HepG2 (cell line): ENCODE measurements around the gene RIPK3. TPM values are rescaled to one million over a fixed set of nuclear protein-coding genes. Genes with fewer than 3 reads are reported as not detected.

Experiments
- CENPX ChIP-seq: sonication (generic); formaldehyde crosslinking; IDR thresholded peaks from 2 replicates; pipeline ENCODE4 v1.9.0; 2021; ENCODE audit warnings: mild to moderate bottlenecking, missing genetic modification reagents, moderate library complexity
- CHCHD3 ChIP-seq: sonication (generic); formaldehyde crosslinking; IDR thresholded peaks from 2 replicates; pipeline ENCODE4 v1.8.0; 2022; ENCODE audit warnings: mild to moderate bottlenecking, missing genetic modification reagents, moderate library complexity
- FIP1L1 ChIP-seq: fragments of 200-400 bp; formaldehyde crosslinking; IDR thresholded peaks from 2 replicates; pipeline ENCODE4 v1.6.1; 2018; ENCODE audit warnings: low read depth, mild to moderate bottlenecking, low read length, moderate library complexity, borderline replicate concordance; ENCODE audit not compliant: insufficient read depth
- HMGA1 ChIP-seq: sonication (generic); formaldehyde crosslinking; conservative IDR thresholded peaks from 2 replicates; pipeline ENCODE4 v1.4.0; 2020; ENCODE audit warnings: missing genetic modification reagents
- HNRNPLL ChIP-seq: fragments of 200-400 bp; formaldehyde crosslinking; IDR thresholded peaks from 2 replicates; pipeline ENCODE4 v1.6.1; 2017; ENCODE audit warnings: mild to moderate bottlenecking, low read depth, low read length; ENCODE audit not compliant: poor library complexity, severe bottlenecking
- IRX3 ChIP-seq: sonication (generic); formaldehyde crosslinking; IDR thresholded peaks from 2 replicates; pipeline ENCODE4 v1.8.1; 2023; ENCODE audit warnings: mild to moderate bottlenecking, low read depth, missing genetic modification reagents, borderline replicate concordance
- JDP2 ChIP-seq: sonication (generic); formaldehyde crosslinking; IDR thresholded peaks from 2 replicates; pipeline ENCODE4 v1.8.1; 2022; ENCODE audit warnings: missing genetic modification reagents, borderline replicate concordance
- KDM4B ChIP-seq: sonication (generic); formaldehyde crosslinking; IDR thresholded peaks from 2 replicates; pipeline ENCODE4 v1.4.0; 2020; ENCODE audit warnings: missing genetic modification reagents
- MIER2 ChIP-seq: IDR thresholded peaks from 2 replicates; pipeline ENCODE4 v1.6.1; 2016; ENCODE audit warnings: missing biosample characterization, missing genetic modification reagents
- MIER3 ChIP-seq: IDR thresholded peaks from 2 replicates; pipeline ENCODE4 v1.6.1; 2016; ENCODE audit warnings: missing compliant biosample characterization, borderline replicate concordance
- NFE2L1 ChIP-seq: sonication (generic); formaldehyde crosslinking; IDR thresholded peaks from 2 replicates; pipeline ENCODE4 v1.4.0; 2020; ENCODE audit warnings: missing genetic modification reagents, mild to moderate bottlenecking, borderline replicate concordance
- NFIC ChIP-seq: IDR thresholded peaks from 2 replicates; pipeline ENCODE4 v1.6.1; 2012; ENCODE audit warnings: mild to moderate bottlenecking, low read length, inconsistent platforms
- PBX2 ChIP-seq: IDR thresholded peaks from 2 replicates; pipeline ENCODE4 v1.6.1; 2016; ENCODE audit warnings: control low read depth
- SP4 ChIP-seq: sonication (generic); formaldehyde crosslinking; IDR thresholded peaks from 2 replicates; pipeline ENCODE4 v1.8.1; 2023; ENCODE audit warnings: mild to moderate bottlenecking, missing genetic modification reagents
- TBX2 ChIP-seq: sonication (generic); formaldehyde crosslinking; IDR thresholded peaks from 2 replicates; pipeline ENCODE4 v1.5.0; 2020; ENCODE audit warnings: missing genetic modification reagents, mild to moderate bottlenecking, borderline replicate concordance
- ZNF124 ChIP-seq: sonication (generic); formaldehyde crosslinking; IDR thresholded peaks from 2 replicates; pipeline ENCODE4 v1.4.0; 2020; ENCODE audit warnings: missing genetic modification reagents
- ZNF205 ChIP-seq: IDR thresholded peaks from 2 replicates; pipeline ENCODE4 v1.6.1; 2018; ENCODE audit warnings: missing biosample characterization, missing genetic modification reagents
- ZNF225 ChIP-seq: sonication (generic); formaldehyde crosslinking; IDR thresholded peaks from 2 replicates; pipeline ENCODE4 v1.4.0; 2020; ENCODE audit warnings: mild to moderate bottlenecking, missing genetic modification reagents
- ZNF280B ChIP-seq: sonication (generic); formaldehyde crosslinking; IDR thresholded peaks from 2 replicates; pipeline ENCODE4 v1.5.0; 2020; ENCODE audit warnings: missing genetic modification reagents, mild to moderate bottlenecking, borderline replicate concordance
- ZNF639 ChIP-seq: conservative IDR thresholded peaks from 2 replicates; pipeline ENCODE4 v1.6.1; 2018; ENCODE audit warnings: missing genetic modification reagents
- ZNF7 ChIP-seq: IDR thresholded peaks from 2 replicates; pipeline ENCODE4 v1.6.1; 2016; ENCODE audit warnings: missing biosample characterization, missing genetic modification reagents
- ZSCAN5A ChIP-seq: sonication (generic); formaldehyde crosslinking; IDR thresholded peaks from 2 replicates; pipeline ENCODE4 v1.8.0; 2022; ENCODE audit warnings: mild to moderate bottlenecking, missing genetic modification reagents, borderline replicate concordance
- polyA plus RNA-seq, 8 experiments: library from polyadenylated mRNA; depleted of rRNA in 3 of 8; stranded (reverse) in 7 of 8; unstranded in 1 of 8; fragments of >200 nt; fragmentation: Illumina TruSeq in 4 of 8; extraction: Trizol in 4 of 8; gene quantifications; 2 replicates each; pipeline versions ENCODE4 v1.2.1 to v1.2.3, GENCODE V29; 2011 to 2016; ENCODE audit warnings: low read depth in 4 of 8, missing spikeins in 1 of 8, mixed read lengths in 1 of 8; ENCODE audit not compliant: insufficient read depth in 1 of 8
- total RNA-seq, 5 experiments: library from RNA; depleted of rRNA; stranded (reverse); fragments of >200 nt; fragmentation: Illumina TruSeq; extraction: Trizol; gene quantifications; 2 replicates each; pipeline ENCODE4 v1.2.3, GENCODE V29; 2016; ENCODE audit warnings: low read depth in 1 of 5
- TF ChIP-seq, protein P1 (sequence below): sonication (generic); formaldehyde crosslinking; IDR thresholded peaks from 2 replicates; pipeline ENCODE4 v1.5.0; 2020; ENCODE audit warnings: missing genetic modification reagents

RIPK3 gene
- total and polyA plus RNA-seq, 2 of the 13 experiments (the other 11 are each of a cell fraction or from before 2014, with no cell fraction given): not detected

DNA sequence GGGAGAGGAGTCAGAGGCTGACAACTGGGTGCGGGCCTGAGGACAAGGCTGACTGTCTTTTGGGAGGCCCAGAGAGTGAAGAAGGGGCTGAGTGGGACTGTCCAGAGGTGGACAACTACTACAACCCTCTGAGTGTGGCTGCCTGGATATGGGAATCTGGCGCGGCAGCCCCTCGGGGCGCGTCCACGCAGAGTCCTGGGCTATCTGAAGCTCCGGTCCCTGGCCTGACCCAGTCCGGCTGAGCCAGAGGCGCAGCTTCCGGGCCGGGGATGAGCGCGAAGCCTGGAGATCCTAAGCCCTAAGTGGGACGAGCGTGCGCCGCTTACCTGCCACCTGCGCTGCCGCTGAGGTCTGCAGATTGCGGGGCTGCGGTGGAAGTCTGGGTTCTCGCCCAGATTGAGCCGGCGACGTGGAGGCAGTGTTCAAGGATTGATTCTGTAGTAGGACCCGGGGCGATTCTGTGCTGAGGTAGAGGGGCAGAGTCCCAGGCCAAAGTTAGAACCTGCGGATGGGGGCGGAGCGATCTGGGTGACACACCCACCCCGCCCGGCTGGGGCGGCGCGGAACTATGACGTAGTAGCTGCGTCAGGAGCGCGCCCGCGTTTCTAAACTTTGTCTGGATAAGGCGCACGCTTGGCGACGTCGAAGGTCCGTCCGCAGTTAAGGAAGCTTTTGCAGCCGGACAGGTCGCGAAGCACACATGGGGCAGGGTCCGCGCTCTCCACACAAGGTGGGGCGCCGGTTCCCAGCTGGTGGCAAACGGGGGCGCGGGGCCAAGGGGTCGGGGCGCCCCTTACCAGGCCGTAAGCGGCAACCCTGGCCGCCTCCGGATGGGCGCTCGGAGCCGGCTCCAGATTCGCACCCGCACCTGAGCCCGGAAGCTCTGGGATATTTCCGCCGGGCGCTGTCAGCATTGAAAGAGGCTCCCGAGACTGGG, 40.3 kb downstream of the RIPK3 start, which contains the start of the genes DHRS1 and NOP9 (continued):
- TF ChIP-seq NFE2L1 (CRISPR knock-in tag) (peak; percentile 15; the same call in 1 of the 2 replicates), SP4 (CRISPR knock-in tag) (peak; percentile 99), ZNF7 (CRISPR knock-in tag) (no peak), PBX2 (peak; percentile 14; the same call in 1 of the 2 replicates), ZSCAN5A (CRISPR knock-in tag) (no peak; the same call in 1 of the 2 replicates), HNRNPLL (peak; percentile 94), CHCHD3 (CRISPR knock-in tag) (peak; percentile 77), MIER2 (CRISPR knock-in tag) (peak; percentile 86), CENPX (CRISPR knock-in tag) (no peak), ZNF280B (CRISPR knock-in tag) (peak; percentile 97), ZNF639 (peak; percentile 30), KDM4B (CRISPR knock-in tag) (peak; percentile 99), FIP1L1 (peak; percentile 97), ZNF124 (CRISPR knock-in tag) (peak; percentile 90), JDP2 (no peak), ZNF225 (peak; percentile 85), IRX3 (CRISPR knock-in tag) (peak; percentile 46; the same call in 1 of the 2 replicates), MIER3 (CRISPR knock-in tag) (peak; percentile 94), NFIC (no peak), ZNF205 (peak; percentile 85), HMGA1 (CRISPR knock-in tag) (no peak), TBX2 (CRISPR knock-in tag) (peak; percentile 95)
- TF ChIP-seq, protein P1, sequence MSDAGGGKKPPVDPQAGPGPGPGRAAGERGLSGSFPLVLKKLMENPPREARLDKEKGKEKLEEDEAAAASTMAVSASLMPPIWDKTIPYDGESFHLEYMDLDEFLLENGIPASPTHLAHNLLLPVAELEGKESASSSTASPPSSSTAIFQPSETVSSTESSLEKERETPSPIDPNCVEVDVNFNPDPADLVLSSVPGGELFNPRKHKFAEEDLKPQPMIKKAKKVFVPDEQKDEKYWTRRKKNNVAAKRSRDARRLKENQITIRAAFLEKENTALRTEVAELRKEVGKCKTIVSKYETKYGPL (CRISPR knock-in tag): peak; percentile 78; the same call in 1 of the 2 replicates
